Epidermal melanocyte (primary cell): ENCODE measurements around the gene TRIO.
"Not testable (repeated sequence)": the region's sequence is repeated elsewhere in the genome, so short reads cannot be mapped to it uniquely, and the experiment has no call there.

Experiments
- DNase-seq: peaks from one replicate; pipeline ENCODE4 v3.0.0; 2011; ENCODE audit warnings: low spot score; ENCODE audit not compliant: insufficient read length

The TRIO gene

DNA sequence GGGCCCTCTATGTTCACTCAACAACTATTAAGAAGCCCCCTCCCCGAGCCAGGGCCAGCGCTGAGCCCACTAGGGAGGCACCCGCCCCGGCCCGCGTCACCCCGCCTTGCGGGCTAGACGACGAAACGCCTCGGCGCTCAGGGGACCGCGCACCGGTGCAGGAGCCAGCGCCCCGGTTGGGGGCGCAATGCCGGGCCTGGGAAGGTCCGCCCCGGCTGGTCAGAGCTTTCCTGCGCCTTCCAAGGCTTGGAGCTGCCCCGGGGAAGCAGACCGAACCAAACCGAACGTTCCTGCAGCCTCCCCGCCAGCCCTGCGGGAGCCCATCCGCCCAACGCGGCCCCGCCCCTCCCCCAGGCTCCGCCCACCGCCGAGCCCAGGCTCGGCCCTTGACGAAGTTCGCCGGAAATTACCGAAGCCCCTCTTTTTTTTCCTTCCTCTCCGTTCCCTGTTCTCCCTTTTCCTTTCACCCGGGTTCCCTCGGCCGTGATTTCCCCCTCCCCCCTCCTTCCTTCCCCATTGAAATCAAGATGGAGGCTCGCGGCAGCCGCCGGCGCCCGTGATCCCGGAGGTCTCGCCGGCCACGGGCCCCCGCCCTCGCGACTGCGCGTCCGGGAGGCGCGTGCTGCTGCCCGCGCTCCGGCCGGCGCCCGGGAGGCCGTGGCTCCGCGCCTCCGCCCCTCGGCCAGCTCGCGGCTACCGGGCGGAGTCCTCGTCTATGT is at the start of gene TRIO:
Gene TRIO (plus strand): TSS at position 516 of the 719 bp plus-strand sequence. CDS start 384 bp downstream, outside the sequence.
- peak; percentile 92 for DNase-seq

GRCh38 chr5:14097380-14097779 is 45.8 kb upstream of the TRIO start:
- DNase-seq = not testable (repeated sequence)

GRCh38 chr5:14097998-14098471 is 45.1 kb upstream of the TRIO start:
- no peak for DNase-seq

- no peak for DNase-seq
These were observed 42.9 kb upstream of the TRIO start for GRCh38 chr5:14100281-14100680.

GRCh38 chr5:14101922-14102321 is 41.2 kb upstream of the TRIO start:
- DNase-seq = no peak

DNA sequence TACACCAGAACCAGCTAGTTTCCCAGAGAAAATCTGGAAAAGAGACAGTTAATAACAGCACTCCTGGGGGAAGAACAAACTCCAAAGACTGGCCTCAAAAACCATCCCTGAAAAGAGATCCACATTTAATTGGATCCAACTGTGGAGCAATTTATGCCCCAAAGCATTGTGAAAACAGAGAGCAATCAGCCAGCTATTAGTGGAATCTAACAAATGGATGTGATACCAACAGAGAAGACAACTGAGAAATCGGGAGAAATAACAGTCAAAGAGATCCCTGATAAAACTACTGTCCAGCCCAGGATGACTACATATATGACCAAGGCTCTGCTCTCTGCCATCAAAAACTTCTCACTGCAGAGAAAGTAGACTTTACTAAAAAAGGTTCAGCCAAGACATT is 40.5 kb upstream of the TRIO start:
- no peak for DNase-seq

GRCh38 chr5:14105718-14106410 is 37.3 kb upstream of the TRIO start:
- DNase-seq = no peak

GRCh38 chr5:14107536-14107935 is 35.6 kb upstream of the TRIO start:
- DNase-seq = no peak

GRCh38 chr5:14108170-14108996 is 34.8 kb upstream of the TRIO start:
- peak; percentile 76 for DNase-seq

DNA sequence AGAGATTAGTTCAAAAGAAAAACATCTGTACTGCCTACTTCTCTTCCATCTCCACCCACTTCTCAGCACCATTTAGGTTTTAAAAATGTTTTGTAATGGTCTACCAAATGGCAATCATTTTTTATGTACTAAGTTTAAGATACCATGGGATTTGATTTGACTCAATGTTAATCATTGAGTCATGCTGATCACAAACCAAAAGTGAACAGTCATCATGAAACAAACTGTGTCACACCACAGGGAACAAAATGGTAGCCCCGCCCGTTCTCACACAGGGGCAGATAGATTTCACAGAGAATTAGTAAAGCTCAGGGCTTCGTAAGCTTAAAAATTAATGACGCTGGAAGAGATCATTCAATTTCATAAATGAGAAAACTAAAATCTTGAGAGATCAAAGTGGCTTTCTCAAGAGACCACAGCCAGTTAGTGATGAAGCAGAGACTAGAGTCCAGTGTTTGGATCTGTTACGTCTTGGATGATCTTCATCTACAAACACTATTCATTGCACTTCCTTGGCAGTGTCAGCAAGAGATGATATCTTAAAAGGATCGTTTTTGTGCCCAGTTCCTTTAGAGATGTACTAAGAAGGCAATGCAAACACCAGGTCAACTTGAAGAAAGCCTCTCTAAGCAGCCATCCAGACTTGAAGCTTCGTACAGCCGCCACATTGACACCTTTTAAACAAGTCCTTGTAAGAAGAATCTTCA is 33.9 kb upstream of the TRIO start:
- no peak for DNase-seq

GRCh38 chr5:14109771-14110170 is 33.4 kb upstream of the TRIO start:
- DNase-seq = no peak

DNA sequence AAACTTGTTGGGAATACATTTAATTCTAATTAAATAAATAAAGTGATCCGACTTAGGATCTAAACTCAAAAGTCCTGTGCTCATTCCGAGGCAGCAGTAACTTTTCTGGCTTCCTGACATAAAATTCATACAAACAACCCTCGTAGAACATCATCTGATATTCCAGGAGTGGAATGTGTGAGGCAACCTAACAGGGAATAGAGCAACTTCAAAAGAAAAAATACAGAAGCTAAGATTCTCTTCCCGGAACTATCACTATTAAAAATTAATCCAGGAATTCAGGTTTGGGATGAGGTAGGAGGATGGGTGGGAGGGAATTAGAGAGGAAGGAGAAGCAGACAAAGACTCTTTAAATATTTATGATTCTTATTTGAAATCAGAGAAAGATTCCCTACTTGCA is 32.9 kb upstream of the TRIO start:
- no peak for DNase-seq

DNA sequence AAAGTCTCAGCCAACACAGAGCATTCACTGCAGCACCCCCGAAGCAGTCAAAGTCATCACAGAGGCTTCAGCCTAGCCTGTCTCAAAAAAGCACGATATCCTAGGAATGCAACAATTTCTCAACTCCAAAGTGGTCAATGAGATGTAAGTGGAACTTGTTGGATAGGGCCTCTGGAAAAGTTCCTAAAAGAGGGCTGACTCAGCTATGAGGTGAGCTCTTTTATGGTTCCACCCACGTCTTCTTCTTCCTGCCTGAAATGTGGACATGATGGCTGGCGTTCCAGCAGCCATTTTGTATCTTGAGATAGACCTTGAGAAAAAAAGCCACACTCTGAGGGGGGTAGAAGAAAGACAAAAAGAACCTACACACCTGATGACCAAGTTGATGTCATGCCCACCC is 32.5 kb upstream of the TRIO start:
- no peak for DNase-seq

DNA sequence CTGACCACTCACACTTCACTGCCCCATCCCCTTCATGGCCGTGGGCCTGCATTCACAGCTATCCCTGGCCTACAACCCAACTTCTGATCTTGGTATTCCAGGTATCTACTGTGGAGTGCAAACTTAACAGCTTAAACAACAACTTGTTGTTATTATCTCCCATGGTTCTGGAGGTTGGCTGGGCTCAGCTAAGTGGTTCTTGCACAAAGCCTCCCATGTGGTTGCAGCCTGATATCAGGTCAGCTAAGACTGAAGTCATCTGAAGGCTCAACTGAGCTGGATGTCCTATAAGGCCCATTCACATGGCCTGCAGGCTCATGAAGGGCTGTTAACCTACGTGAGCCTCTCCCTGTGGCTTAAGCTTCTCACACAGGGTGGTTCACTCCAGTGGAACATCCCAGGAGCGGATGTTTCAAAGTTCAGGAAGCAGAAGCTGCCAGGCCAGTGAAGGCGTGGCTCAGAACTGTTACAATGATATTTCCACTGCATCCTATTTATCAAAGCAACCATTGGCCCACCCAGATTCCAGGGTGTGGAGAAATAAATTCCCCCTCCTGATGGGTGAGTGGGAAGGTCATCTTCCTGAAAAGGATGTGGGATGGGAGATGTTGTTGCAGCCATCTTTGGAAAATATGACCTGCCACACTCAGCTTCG is 30.0 kb upstream of the TRIO start:
- DNase-seq = no peak

GRCh38 chr5:14114615-14115251 is 28.4 kb upstream of the TRIO start:
- DNase-seq = no peak

- no peak for DNase-seq
These were observed 27.7 kb upstream of the TRIO start for GRCh38 chr5:14115323-14115895.

- DNase-seq = no peak
These were observed 24.4 kb upstream of the TRIO start for GRCh38 chr5:14118551-14119320.

DNA sequence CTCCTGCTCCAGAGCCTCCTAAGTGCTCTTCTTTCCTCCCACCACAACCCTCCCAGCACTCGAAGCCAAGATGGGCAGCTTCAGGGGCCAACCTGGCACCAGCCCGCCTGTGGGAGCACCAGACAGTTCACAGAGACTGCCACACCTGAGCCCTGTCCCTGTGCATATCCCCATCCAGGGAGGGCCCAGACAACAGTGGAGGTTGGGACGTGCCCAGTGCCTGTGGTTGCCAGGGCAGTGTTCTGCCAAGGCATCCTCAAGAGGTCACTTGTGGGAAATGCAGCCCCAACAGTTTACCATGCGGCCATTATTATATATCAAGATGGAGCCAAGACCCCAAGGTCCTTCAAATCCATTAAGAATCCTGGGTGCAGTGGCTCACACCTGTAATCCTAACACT is 23.0 kb upstream of the TRIO start:
- no peak for DNase-seq

GRCh38 chr5:14121552-14121951 is 21.6 kb upstream of the TRIO start:
- no peak for DNase-seq
